Progenitor cell of endocrine pancreas (in vitro differentiated cells): ENCODE results near the gene TRAF4. TPM values are rescaled to one million over a fixed set of nuclear protein-coding genes. Genes with fewer than 3 reads are reported as not detected.

ENCODE experiments used
- DNase-seq: peaks from one replicate; pipeline ENCODE4 v3.0.0; 2021; ENCODE audit warnings: low spot score; ENCODE audit not compliant: unreplicated experiment
- H3K27ac Mint-ChIP-seq: 2 replicates; pipeline ENCODE4 v1.8.0; 2021; ENCODE audit warnings: mild to moderate bottlenecking, moderate library complexity, mixed read lengths
- H3K27me3 Mint-ChIP-seq: 2 replicates; pipeline ENCODE4 v1.8.0; 2021; ENCODE audit warnings: mixed read lengths
- H3K36me3 Mint-ChIP-seq: 2 replicates; pipeline ENCODE4 v1.8.0; 2022; ENCODE audit warnings: mixed read lengths; ENCODE audit not compliant: insufficient read depth
- H3K4me1 Mint-ChIP-seq: 2 replicates; pipeline ENCODE4 v1.8.0; 2021; ENCODE audit warnings: low read depth, mixed read lengths
- H3K4me3 Mint-ChIP-seq: 2 replicates; pipeline ENCODE4 v1.8.0; 2021; ENCODE audit warnings: low read depth, mild to moderate bottlenecking, moderate library complexity, mixed read lengths
- H3K9me3 Mint-ChIP-seq: 2 replicates; pipeline ENCODE4 v1.8.0; 2021; ENCODE audit warnings: low read depth, mixed read lengths
- long read RNA-seq: library from polyadenylated mRNA; unstranded; transcript quantifications from one replicate; pipeline ENCODE4 v2.0.0, GENCODE V29; 2020
- total RNA-seq: library from RNA; stranded (reverse); gene quantifications from 2 replicates; pipeline ENCODE4 v1.2.1, GENCODE V29; 2021
- TF ChIP-seq, protein P1 (sequence below): fragments of 200-600 bp; sonication (generic); IDR thresholded peaks from one replicate; pipeline ENCODE4 v1.5.0; 2021; ENCODE audit warnings: antibody characterized with exemption, mild to moderate bottlenecking; ENCODE audit not compliant: unreplicated experiment

TRAF4 gene
- 254 and 260 TPM in 2 replicates for total RNA-seq
- long read RNA-seq, partial matches to known transcripts = 0 of 5 reads
- long read RNA-seq, other reads (novel, unspliced or antisense) = 2 of 5 reads

DNA sequence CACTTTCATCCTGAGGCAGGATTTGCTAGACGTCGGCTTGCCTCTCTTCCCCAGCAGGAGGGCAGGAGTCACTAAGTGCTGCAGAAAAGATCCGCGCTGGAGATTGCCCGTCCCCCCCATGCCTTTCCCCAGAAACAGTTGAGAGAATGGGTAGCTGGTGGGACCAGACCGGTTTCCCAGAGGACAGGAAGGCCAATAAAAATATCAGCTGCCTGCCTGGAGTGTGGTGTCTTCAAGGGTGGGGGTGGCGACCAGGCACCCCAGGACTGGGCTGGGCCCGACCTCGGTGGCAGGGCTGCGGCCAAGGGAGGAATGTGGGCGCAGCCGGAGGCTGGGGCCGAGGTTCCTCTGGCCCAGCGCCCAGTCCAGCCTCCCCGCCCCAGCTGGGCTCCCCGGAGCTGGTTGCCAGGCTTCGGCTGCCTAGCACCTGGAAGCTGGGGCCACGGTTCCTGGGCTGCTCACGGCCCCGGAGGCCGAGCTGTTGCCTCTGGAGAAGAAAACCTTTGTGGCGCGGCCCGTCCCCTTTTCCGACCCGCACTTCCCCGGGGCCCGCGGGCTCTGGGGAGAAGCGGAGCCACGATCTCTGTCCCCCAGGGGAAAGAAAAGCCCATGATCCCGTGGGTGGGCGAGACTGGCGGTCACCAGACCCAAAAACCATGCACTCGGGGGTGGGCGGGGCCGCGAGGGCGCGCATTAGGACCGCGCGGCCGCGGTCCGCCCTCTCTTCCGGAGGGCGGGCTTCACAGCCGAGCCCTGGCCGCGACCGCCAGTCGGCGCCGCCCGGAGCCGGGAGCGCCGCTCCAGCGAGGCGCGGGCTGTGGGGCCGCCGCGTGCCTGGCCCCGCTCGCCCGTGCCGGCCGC lies at the start of gene TRAF4:
TRAF4 (plus strand) TSS at position 769 of the 861 bp plus-strand sequence. CDS start 102 bp downstream, outside the sequence.
- H3K4me1 Mint-ChIP-seq = peaks cover 19% of the 10 kb centered on the region

GRCh38 chr17:28698253-28698941 lies 45.4 kb upstream of the TRAF4 start:
- TF ChIP-seq, protein P1, sequence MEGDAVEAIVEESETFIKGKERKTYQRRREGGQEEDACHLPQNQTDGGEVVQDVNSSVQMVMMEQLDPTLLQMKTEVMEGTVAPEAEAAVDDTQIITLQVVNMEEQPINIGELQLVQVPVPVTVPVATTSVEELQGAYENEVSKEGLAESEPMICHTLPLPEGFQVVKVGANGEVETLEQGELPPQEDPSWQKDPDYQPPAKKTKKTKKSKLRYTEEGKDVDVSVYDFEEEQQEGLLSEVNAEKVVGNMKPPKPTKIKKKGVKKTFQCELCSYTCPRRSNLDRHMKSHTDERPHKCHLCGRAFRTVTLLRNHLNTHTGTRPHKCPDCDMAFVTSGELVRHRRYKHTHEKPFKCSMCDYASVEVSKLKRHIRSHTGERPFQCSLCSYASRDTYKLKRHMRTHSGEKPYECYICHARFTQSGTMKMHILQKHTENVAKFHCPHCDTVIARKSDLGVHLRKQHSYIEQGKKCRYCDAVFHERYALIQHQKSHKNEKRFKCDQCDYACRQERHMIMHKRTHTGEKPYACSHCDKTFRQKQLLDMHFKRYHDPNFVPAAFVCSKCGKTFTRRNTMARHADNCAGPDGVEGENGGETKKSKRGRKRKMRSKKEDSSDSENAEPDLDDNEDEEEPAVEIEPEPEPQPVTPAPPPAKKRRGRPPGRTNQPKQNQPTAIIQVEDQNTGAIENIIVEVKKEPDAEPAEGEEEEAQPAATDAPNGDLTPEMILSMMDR = no peak
- H3K27ac Mint-ChIP-seq = peak overlapping the region; percentile 92
- peak overlapping the region; percentile 43 for H3K4me3 Mint-ChIP-seq
- no peak for DNase-seq
- H3K36me3 Mint-ChIP-seq = peaks cover 19% of the 10 kb centered on the region
- H3K4me1 Mint-ChIP-seq = peaks cover 23% of the 10 kb centered on the region
- H3K27me3 Mint-ChIP-seq = no peaks in the 10 kb centered on the region
- no peaks in the 10 kb centered on the region for H3K9me3 Mint-ChIP-seq

More for the DNA sequence above, at the start of gene TRAF4:
- H3K9me3 Mint-ChIP-seq = no peaks in the 10 kb centered on the region
- peaks cover 7% of the 10 kb centered on the region for H3K36me3 Mint-ChIP-seq
- H3K27ac Mint-ChIP-seq = peak within 1 kb of the TSS; percentile 99
- peak; percentile 70 for DNase-seq
- TF ChIP-seq, protein P1 = no peak
- peak within 1 kb of the TSS; percentile 91 for H3K4me3 Mint-ChIP-seq
- H3K27me3 Mint-ChIP-seq = no peaks in the 10 kb centered on the region

GRCh38 chr17:28700278-28700677 lies 43.5 kb upstream of the TRAF4 start:
- Mint-ChIP-seq H3K4me1 (peaks cover 23% of the 10 kb centered on the region), H3K36me3 (peaks cover 19% of the 10 kb centered on the region), H3K9me3 (no peaks in the 10 kb centered on the region), H3K27ac (peak overlapping the region; percentile 41), H3K27me3 (no peaks in the 10 kb centered on the region), H3K4me3 (no peak overlapping the region)
- DNase-seq = no peak
- TF ChIP-seq, protein P1 = no peak

- H3K9me3 Mint-ChIP-seq = no peaks in the 10 kb centered on the region
- no peak overlapping the region for H3K27ac Mint-ChIP-seq
- H3K4me3 Mint-ChIP-seq = no peak overlapping the region
- TF ChIP-seq, protein P1 = no peak
- H3K27me3 Mint-ChIP-seq = no peaks in the 10 kb centered on the region
- peaks cover 23% of the 10 kb centered on the region for H3K4me1 Mint-ChIP-seq
- H3K36me3 Mint-ChIP-seq = peaks cover 19% of the 10 kb centered on the region
- DNase-seq = no peak
These were observed 42.9 kb upstream of the TRAF4 start for GRCh38 chr17:28700830-28701492.
